Superior temporal gyrus (tissue), 1 donor: Measurements from ENCODE around the gene VARS1.
"Not testable (repeated sequence)": the region's sequence is repeated elsewhere in the genome, so short reads cannot be mapped to it uniquely, and the experiment has no call there.

Experiments
- DNase-seq: peaks from one replicate; pipeline ENCODE4 v3.0.0-alpha.2; 2016; ENCODE audit errors: extremely low spot score

The VARS1 gene

DNA sequence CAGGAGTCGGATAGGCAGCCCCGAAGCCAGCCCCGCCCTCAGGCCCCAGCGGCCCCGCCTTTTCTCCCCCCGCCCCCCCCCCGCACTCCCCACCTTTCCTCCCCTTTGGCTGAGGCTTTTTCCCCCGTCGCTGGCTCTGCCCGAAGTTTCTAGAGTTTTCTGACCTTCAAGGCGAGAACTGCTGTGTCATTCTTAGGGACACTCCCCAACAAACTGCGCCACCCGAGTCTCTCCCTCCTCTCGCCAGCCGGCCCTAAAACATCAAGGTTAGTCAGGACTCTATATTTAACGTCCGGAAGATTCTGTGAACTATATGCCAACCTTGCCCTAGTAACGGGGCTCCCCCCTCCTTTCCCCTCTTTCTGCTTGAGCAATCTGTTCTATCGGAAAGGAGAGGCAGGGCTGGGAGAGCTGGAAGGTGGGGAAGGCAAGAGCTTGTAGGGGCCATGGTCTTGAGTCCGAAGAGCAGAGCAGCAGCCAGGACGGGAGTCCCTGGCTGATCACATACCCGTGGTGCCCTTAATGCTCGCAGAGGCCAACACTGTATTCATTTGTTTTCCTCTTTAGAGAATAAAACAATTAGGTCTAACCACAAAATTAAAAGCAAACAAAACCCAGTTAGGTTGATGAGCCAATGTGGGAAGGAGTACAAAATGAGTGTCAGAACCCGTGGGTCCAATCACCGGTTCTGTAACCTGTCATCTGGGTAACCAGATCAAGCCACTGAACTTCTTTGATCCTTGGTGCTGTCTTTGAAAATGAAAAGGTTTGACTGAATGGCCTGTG lies 26.7 kb upstream of the VARS1 start:
- DNase-seq = peak; percentile 82

DNA sequence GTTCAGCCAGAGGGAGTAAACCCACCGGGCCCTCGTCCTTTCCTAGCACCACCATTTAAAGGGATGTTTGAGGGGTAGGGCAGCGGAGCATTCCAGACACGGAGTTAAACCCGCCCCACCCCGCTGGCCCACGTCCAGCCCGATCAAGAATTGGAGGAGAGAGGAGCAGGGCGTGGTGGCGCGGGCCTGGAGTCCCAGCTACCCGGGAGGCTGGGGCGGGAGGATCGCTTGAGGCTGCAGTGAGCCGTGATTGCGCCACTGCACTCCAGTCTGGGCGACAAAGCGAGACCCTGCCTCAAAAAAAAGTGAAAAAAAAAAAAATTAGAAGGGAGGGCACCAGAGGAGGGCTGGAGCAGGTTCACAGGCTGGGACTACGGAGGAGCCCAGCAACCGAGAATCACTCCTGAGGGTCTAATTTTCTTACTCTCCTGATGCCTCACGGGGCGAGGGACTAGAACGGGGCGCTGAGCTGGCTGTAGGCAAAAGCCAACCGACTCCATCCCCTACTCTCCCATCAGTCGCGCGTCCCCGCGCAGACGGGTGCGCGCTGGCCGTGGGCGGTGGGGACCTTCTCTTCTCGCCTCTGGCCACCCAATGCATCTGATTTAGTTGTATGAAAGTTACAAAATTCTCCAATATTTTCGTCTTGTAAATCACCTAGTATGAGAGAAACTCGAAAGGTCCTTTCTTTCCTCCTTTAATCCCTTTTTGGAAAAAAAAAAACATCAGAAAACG lies 25.9 kb upstream of the VARS1 start:
- DNase-seq = peak; percentile 82

DNA sequence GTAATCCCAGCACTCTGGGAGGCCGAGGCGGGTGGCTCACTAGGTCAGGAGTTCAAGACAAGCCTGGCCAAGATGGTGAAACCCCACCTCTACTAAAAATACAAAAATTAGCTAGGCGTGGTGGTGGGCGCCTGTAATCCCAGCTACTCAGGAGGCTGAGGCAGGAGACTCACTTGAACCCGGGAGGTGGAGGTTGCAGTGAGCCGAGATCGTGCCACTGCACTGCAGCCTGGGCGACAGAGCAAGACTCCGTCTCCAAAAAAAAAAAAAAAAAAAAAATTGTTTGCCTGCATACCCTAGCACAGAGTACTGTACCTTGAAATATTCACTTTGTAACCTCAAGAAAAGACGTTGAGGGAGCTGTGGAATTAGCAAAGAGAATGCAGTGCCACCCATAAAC lies 24.8 kb upstream of the VARS1 start:
- DNase-seq = not testable (repeated sequence)

DNA sequence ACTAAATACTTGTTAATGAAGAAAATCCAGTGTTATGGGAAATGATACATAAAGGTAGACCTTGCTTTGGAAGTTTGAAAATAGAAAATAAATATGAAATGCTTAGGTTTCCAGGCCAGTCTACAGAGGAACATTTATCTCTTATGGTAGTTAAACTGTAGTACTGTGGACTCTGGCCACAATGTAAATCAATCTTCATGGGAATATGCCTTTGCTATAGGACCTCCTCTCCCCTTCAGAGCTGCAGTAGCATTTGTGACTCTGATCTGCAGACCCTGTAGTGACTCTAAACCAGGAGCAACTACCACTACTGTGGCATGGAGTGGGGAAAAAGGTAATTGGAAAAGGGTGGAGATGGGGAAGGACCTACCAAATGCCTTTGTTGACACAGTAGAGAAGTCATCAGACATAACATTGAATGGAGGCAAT lies 24.3 kb upstream of the VARS1 start:
- peak; percentile 41 for DNase-seq

DNA sequence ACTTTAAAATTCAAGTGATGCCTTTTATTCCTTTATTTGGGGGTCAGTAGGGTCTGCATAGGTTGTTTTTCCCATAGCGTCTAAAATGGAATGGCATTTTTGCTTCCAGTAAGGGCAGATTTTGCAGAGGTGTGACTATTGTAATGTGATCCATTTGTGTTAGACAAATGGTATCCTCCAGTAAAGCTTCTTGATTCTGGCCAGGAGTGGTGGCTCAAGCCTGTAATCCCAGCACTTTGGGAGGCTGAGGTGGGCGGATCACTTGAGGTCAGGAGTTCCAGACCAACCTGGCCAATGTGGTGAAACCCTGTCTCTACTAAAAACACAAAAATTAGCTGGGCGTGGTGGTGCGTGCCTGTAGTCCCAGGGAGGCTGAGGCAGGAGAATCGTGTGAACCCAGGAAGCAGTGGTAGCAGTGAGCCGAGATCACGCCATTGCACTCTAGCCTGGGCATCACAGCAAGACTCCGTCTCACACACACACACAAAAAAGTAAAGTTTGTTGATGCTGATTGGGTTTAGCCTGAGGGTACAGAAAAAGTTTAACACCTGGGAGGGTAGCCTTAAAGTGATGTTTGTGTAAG lies 22.5 kb upstream of the VARS1 start:
- peak; percentile 80 for DNase-seq

DNA sequence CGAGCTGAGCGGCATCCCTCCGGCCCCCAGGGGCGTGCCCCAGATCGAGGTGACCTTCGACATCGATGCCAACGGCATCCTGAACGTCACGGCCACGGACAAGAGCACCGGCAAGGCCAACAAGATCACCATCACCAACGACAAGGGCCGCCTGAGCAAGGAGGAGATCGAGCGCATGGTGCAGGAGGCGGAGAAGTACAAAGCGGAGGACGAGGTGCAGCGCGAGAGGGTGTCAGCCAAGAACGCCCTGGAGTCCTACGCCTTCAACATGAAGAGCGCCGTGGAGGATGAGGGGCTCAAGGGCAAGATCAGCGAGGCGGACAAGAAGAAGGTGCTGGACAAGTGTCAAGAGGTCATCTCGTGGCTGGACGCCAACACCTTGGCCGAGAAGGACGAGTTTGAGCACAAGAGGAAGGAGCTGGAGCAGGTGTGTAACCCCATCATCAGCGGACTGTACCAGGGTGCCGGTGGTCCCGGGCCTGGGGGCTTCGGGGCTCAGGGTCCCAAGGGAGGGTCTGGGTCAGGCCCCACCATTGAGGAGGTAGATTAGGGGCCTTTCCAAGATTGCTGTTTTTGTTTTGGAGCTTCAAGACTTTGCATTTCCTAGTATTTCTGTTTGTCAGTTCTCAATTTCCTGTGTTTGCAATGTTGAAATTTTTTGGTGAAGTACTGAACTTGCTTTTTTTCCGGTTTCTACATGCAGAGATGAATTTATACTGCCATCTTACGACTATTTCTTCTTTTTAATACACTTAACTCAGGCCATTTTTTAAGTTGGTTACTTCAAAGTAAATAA lies 21.8 kb upstream of the VARS1 start:
- DNase-seq = not testable (repeated sequence)

DNA sequence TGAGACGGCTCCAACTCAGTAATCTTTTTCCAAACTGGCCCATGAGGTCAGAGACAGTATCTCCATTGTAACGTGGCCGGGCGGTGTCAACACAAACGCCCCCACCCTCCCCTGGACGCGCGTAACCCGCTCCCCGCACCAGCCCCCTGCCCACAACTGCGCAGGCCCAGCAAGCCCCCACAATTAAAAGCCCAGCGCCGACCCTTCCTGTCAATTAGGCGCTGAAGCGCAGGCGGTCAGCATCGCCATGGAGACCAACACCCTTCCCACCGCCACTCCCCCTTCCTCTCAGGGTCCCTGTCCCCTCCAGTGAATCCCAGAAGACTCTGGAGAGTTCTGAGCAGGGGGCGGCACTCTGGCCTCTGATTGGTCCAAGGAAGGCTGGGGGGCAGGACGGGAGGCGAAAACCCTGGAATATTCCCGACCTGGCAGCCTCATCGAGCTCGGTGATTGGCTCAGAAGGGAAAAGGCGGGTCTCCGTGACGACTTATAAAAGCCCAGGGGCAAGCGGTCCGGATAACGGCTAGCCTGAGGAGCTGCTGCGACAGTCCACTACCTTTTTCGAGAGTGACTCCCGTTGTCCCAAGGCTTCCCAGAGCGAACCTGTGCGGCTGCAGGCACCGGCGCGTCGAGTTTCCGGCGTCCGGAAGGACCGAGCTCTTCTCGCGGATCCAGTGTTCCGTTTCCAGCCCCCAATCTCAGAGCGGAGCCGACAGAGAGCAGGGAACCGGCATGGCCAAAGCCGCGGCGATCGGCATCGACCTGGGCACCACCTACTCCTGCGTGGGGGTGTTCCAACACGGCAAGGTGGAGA lies 19.7 kb upstream of the VARS1 start, which contains the start of the genes HSPA1A and HSPA1L:
Gene HSPA1A, plus strand, starts transcription at position 519 of the 814 bp plus-strand sequence. Its CDS starts 214 bp downstream, at position 733.
Gene HSPA1L, minus strand, starts transcription at position 259 of the 814 bp plus-strand sequence. CDS start 3,311 bp downstream, outside the sequence.
- DNase-seq = peak; percentile 99

DNA sequence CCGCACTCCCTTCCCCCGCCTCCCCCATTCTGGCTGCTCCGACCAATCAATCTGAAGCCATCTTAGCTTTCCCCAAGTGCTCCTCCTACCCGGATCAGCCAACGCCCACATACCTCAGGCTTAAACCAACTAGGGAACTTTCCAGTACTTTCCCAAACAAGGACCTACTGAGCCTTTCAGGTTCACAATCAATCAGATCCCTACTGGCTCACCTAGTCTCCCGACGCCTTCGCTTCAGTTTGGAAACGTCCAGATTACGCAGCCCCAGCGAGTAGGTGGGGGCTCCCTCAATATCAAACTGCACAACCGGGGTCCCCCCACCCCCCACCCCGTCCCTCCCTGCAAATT lies 19.1 kb upstream of the VARS1 start:
- DNase-seq = peak; percentile 96

DNA sequence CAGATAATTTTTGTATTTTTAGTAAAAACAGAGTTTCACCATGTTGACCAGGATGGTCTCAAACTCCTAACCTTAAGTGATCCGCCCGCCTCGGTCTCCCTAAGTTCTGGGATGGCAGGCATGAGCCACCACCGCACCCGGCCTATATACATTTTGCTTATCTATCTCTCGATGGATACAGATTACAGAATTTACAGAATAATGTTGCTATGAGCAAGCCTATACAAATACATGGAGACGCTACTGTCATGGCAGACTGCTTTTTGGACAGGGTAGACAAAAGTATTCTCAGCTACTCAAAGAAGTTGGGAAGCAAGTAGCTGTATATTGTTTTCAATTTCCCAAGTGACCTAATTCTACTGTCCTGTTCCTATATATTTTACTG lies 17.9 kb upstream of the VARS1 start:
- DNase-seq = no peak

DNA sequence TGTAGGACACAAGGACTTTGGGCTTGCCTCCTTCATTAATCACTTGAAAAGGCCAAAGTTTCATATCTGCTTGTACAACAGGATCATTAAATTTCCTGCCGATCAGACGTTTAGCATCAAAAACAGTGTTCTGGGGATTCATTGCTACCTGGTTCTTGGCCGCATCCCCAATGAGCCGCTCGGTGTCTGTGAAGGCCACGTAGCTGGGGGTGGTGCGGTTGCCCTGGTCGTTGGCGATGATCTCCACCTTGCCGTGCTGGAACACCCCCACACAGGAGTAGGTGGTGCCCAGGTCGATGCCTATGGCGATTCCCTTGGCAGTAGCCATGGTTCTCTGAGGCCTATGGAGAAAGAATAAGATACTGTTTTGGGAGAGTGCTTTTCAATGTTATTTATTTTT lies 16.1 kb upstream of the VARS1 start:
- DNase-seq = no peak

DNA sequence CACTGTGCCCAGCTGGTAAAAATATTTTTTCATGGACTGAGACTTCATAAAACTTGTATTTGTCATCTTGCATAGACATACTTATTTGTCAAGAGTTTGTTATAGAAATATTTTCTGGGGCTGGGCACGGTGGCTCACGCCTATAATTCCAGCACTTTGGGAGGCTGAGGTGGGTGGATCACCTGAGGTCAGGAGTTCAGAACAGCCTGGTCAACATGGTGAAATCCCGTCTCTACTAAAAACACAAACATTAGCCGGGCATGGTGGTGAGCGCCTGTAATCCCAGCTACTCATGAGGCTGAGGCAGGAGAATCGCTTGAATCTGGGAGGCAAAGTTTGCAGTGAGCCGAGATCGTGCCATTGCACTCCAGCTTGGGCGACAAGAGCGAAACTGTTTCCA lies 13.0 kb upstream of the VARS1 start:
- not testable (repeated sequence) for DNase-seq

DNA sequence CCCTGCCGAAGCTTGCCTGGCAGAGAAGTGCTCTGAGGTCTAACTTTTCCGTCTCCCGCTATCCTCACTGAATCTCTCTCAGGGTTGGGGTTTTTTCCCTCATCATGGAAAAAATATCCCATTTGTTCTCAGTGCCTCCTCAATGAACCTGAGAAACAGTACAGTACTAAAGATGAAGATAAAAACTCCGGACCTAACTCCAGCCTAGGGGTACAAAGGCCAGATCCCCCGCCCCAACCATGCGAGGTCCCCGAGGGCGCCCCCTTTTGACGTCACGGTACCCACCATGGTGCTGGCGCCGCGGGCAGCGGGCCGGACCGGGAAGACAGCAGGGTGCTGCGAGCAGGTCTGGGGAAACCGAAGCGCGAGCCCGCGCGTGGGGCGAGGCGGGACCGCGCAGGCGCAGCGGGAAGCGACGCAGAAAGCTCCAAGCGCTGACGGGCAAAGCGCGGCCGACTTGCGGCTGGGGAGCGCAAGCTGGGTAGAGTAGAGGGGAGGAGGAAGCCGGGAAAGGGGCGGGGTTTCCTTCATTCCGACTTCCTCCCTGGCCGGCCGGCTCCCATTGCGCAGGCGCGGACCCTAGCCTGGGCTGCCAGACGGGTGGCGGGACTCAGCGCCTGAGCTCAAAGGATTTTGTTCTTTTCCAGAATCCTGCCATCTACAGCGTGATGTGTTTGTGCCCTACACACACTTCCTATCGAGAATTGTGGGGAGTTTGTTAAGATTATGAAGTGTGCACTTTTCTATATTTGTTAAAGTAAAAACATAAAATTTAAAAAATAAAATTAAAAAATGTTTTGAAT lies 11.1 kb upstream of the VARS1 start, which contains the start of gene LSM2:
Gene LSM2, minus strand, starts transcription at position 497 of the 803 bp plus-strand sequence. Its CDS starts 209 bp downstream, at position 288.
- peak; percentile 98 for DNase-seq

DNA sequence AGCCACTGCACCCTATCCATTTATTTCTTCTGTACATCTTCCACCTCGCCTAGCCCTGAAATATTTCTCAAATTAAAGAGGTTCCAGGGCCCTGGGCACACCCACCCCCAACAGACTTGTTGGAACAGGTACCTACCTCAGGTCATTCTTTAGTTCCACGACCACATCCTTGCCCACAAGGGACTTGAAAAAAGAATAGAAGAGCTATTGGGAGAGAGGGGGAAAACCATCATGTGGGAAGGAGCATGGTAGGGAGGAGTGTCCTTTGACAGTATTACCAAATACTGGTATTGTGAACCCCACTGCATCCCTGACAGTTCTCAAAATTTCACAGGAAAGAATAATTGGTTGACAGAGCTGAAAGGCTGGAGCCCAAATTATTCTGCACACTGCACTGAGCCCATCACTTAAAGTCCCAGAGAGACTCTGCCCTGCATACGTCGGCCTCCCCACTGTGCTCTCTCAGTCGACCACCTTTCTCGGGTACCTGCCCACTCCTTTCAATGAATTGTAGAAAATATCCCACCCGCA lies 10.5 kb upstream of the VARS1 start:
- DNase-seq = no peak

DNA sequence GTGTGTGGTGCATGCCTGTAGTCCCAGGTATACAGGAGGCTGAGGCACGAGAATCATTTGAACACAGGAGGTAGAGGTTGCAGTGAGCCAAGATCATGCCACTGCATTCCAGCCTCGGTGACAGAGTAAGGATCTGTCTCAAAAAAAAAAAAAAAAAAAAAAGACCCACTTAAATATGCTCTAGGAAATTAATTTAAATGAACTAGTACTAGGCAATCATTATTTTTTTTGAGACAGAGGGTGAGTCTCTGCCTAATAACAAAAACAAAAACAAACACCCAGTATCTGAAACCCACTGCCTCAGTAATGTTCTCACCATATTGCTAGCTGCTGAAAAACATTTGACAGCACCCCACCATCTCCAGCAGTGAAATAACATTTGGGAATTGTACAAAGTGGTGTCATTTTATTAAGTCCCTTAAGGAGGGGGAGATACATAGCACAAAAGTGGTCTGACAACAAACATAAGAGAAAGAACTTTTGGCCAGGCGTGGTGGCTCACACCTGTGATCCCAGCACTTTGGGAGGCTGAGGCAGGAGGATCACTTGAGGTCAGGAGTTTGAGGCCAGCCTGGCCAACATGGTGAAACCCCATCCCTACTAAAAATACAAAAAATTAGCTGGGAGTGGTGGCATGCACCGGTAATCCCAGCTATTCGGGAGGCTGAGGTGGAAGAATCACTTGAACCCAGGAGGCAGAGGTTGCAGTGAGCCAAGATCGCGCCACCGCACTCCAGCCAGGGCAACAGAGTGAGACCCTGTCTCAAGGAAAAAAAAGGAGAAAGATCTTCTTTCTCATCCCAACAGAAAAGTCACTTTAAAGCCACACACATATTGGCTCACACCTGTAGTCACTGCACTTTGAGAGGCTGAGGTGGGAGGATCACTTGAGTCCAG lies 5.7 kb upstream of the VARS1 start:
- DNase-seq = not testable (repeated sequence)

DNA sequence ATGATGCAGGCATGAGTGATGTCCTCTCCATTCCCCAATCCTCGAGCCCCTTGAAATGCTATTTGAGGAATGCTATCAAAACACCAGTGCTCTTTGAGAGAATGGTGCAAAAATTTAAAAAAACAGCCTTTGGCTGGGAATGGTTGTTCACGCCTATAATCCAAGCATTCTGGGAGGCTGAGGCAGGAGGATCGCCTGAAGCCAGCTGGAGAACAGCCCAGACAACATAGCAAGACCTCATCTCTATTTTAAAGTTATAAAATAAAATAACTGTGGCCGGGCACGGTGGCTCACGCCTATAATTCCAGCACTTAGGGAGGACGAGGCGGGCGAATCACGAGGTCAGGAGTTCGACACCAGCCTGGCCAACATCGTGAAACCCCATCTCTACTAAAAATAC lies 4.2 kb upstream of the VARS1 start:
- DNase-seq = no peak

DNA sequence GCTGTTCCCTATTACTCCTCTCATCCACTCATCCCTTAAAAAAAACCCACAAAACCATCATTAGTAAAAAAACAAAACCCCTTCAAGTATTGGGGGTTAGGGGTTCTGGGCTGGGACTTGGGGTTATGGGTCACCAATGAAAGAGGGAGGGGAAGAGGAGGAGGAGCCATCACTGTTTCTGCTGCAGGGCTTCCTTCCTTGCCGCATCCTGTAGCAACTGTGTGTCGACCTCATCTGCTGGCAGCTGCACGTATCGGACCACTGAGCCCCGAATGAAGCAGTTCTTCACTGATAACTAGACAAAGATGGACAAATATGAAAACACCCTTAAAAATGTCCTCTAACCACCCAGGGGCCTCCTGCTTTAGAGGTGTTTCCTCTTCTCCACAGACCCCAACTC lies 2.0 kb upstream of the VARS1 start:
- DNase-seq = no peak

DNA sequence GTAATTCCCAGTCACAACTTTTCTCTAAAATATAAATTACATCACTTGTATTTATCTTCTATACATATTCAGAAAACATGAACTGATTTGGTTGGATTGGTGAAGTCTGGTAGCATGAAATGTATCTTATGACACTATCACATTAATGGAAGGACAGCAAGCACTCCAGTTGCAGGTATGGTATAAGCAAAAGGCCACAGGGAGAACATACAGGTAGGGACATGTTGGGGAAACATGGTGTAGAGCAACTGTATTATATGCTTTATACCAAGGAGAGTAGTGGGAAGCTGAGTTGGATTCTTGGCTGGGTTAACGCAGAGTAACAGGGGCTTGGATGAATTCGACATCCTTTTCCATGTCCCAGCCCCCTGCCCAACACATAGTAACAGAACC lies 1.4 kb upstream of the VARS1 start:
- DNase-seq = no peak

DNA sequence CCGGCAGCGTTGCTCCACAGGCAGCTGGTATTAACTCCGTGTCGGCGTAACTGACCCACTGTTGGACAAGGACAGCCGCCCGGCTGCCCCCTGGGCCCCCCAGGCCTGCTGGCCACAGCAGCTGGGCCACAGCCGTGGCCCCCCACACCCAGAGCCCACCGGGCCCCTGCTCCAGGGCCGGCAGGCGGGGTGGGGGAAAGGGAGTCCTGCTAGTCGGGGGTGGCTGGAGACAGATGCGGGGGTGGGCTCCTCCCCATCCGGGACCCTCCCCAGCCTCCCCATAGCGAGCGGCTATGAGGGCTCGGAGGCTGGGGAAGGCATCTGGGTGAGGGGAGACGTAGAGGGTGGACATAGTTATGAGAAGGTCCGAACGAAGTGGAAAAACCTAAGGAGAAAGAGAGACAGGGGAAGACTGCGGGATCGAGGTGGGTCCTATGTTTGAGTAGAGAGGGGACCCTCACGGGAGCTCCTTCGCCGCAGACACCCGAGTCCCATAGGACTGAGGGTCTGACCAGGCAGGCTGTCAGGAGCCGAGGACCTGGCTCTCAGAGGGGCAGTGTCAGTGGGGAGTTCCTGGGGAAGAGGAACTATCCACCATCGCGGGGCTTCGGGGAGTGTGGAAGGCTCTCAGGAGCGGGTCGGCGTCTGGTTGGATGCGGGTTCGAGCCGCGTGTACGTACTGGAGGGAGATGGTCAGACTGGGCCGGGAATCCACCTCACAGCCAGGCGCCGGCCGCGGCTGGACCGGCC lies 511 bp downstream of the VARS1 start:
- DNase-seq = peak; percentile 37
